ENCODE results near the gene HEXD. TPM values are rescaled to one million over a fixed set of nuclear protein-coding genes. Genes with fewer than 3 reads are reported as not detected.

The HEXD gene
- 10.5 and 12.5 TPM in 2 replicates for total RNA-seq

GRCh38 chr17:82418001-82418986 is at the start of gene HEXD, which contains the start of gene OGFOD3:
Gene HEXD (plus strand): TSS chr17:82418347. CDS start chr17:82419800, 1,453 bp downstream.
Gene OGFOD3 (minus strand): TSS chr17:82418586. CDS start chr17:82418485, 101 bp downstream.

GRCh38 chr17:82371333-82372248 is 46.6 kb upstream of the HEXD start, which contains the start of gene UTS2R:
Gene UTS2R (plus strand): TSS chr17:82371765. CDS start chr17:82374325, 2,560 bp downstream.

GRCh38 chr17:82450357-82451106 is 32.4 kb downstream of the HEXD start, which contains the start of gene CYBC1:
Gene CYBC1 (minus strand): TSS chr17:82450752. CDS start chr17:82449254, 1,498 bp downstream.

GRCh38 chr17:82458179-82458884 is 40.2 kb downstream of the HEXD start, which contains the start of gene NARF:
Gene NARF (plus strand): TSS chr17:82458741. CDS start chr17:82458804, 63 bp downstream.

Other genes starting within 250 kb of the HEXD start
- 3.9 and 5.7 TPM in 2 replicates for gene CCDC57, start 205.5 kb upstream of the HEXD start, total RNA-seq
- gene SLC16A3, start 189.3 kb upstream of the HEXD start, total RNA-seq, result 40.1 and 71.1 TPM in 2 replicates
- gene CSNK1D, start 144.6 kb upstream of the HEXD start, total RNA-seq, result 42.6 and 51.9 TPM in 2 replicates
- gene CD7, start 100.7 kb upstream of the HEXD start, total RNA-seq, result under 0.01 TPM in 1 of 2 replicates, not detected in the other
- gene SECTM1, start 84.6 kb upstream of the HEXD start, total RNA-seq, result 1.3 and 1.4 TPM in 2 replicates
- gene TEX19, start 59.1 kb upstream of the HEXD start, total RNA-seq, result not detected in 2 replicates
- gene UTS2R, start 46.6 kb upstream of the HEXD start, total RNA-seq, result not detected in 2 replicates
- gene OGFOD3, start 239 bp downstream of the HEXD start, total RNA-seq, result 23.6 and 23.8 TPM in 2 replicates
- gene CYBC1, start 32.4 kb downstream of the HEXD start, total RNA-seq, result 26.6 and 43.2 TPM in 2 replicates
- gene NARF, start 40.4 kb downstream of the HEXD start, total RNA-seq, result 98.5 and 107 TPM in 2 replicates
- gene FOXK2, start 101.4 kb downstream of the HEXD start, total RNA-seq, result 18.6 and 22.0 TPM in 2 replicates
- gene WDR45B, start 230.1 kb downstream of the HEXD start, total RNA-seq, result 65.4 and 82.4 TPM in 2 replicates